ENCODE measurements around the gene STIMATE.

STIMATE gene

GRCh38 chr3:52811452-52812011 lies 85.8 kb downstream of the STIMATE start:
- Histone ChIP-seq H3F3A (ENCODE audit: insufficient read depth, low read length) (no peaks in the 10 kb centered on the region), H4K20me1 (ENCODE audit: insufficient read depth, low read length) (no peaks in the 10 kb centered on the region), H3K4me3 (ENCODE audit: low read depth, low read length, poor library complexity, severe bottlenecking) (no peak overlapping the region), H2AFZ (ENCODE audit: low read length) (no peak overlapping the region), H3K4me2 (ENCODE audit: low read length) (no peak overlapping the region), H3K27ac (ENCODE audit: low read depth, low read length, poor library complexity, severe bottlenecking) (no peak overlapping the region), H3K4me1 (ENCODE audit: insufficient read depth, low read length, severe bottlenecking) (no peaks in the 10 kb centered on the region), H3K9ac (ENCODE audit: low read length) (no peak overlapping the region), H3K9me3 (ENCODE audit: low read length) (no peaks in the 10 kb centered on the region), H3K9me2 (ENCODE audit: low read depth, low read length) (no peaks in the 10 kb centered on the region), H3K79me2 (ENCODE audit: insufficient read depth, low read length) (no peaks in the 10 kb centered on the region), H3K36me3 (ENCODE audit: insufficient read depth, low read length) (no peaks in the 10 kb centered on the region), H3K27me3 (ENCODE audit: insufficient read depth, low read length) (no peaks in the 10 kb centered on the region)
- TF ChIP-seq EZH2 (IDR thresholded peaks at IDR 0.05; ENCODE audit: borderline replicate concordance, low read length): no peak
- TF ChIP-seq, protein P1, sequence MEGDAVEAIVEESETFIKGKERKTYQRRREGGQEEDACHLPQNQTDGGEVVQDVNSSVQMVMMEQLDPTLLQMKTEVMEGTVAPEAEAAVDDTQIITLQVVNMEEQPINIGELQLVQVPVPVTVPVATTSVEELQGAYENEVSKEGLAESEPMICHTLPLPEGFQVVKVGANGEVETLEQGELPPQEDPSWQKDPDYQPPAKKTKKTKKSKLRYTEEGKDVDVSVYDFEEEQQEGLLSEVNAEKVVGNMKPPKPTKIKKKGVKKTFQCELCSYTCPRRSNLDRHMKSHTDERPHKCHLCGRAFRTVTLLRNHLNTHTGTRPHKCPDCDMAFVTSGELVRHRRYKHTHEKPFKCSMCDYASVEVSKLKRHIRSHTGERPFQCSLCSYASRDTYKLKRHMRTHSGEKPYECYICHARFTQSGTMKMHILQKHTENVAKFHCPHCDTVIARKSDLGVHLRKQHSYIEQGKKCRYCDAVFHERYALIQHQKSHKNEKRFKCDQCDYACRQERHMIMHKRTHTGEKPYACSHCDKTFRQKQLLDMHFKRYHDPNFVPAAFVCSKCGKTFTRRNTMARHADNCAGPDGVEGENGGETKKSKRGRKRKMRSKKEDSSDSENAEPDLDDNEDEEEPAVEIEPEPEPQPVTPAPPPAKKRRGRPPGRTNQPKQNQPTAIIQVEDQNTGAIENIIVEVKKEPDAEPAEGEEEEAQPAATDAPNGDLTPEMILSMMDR (IDR thresholded peaks at IDR 0.05; ENCODE audit: low read length): no peak

DNA sequence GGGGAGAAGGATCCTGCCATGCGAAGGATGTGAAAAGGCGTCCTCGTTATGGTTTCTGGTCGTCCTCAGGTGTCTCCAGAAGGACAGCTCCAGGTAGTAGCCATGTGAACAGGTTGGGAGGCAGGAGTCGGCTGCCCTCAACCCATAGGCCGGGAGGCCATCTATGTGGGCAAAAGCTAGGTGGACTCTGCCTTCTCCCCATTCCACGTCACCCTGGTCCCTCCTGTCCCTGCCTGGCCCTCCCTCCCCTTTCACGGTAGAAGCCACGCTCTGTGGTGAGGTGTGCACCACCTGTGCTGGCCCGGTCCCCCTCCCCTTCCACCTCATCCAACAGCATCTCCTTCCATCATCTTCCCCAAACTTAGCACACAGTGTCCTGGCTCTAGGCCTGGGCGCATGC lies 86.4 kb downstream of the STIMATE start:
- H3K36me3 ChIP-seq (ENCODE audit: insufficient read depth, low read length): no peaks in the 10 kb centered on the region
- no peaks in the 10 kb centered on the region for H3K4me1 ChIP-seq (ENCODE audit: insufficient read depth, low read length, severe bottlenecking)
- no peaks in the 10 kb centered on the region for H3F3A ChIP-seq (ENCODE audit: insufficient read depth, low read length)
- no peak overlapping the region for H3K27ac ChIP-seq (ENCODE audit: low read depth, low read length, poor library complexity, severe bottlenecking)
- no peaks in the 10 kb centered on the region for H3K9me3 ChIP-seq (ENCODE audit: low read length)
- no peak overlapping the region for H3K4me3 ChIP-seq (ENCODE audit: low read depth, low read length, poor library complexity, severe bottlenecking)
- no peak for TF ChIP-seq EZH2 (IDR thresholded peaks at IDR 0.05; ENCODE audit: borderline replicate concordance, low read length)
- TF ChIP-seq, protein P1 (IDR thresholded peaks at IDR 0.05; ENCODE audit: low read length): no peak
- no peaks in the 10 kb centered on the region for H3K27me3 ChIP-seq (ENCODE audit: insufficient read depth, low read length)
- H3K4me2 ChIP-seq (ENCODE audit: low read length): no peak overlapping the region
- H3K79me2 ChIP-seq (ENCODE audit: insufficient read depth, low read length): no peaks in the 10 kb centered on the region
- no peaks in the 10 kb centered on the region for H4K20me1 ChIP-seq (ENCODE audit: insufficient read depth, low read length)
- no peak overlapping the region for H3K9ac ChIP-seq (ENCODE audit: low read length)
- no peak overlapping the region for H2AFZ ChIP-seq (ENCODE audit: low read length)
- no peaks in the 10 kb centered on the region for H3K9me2 ChIP-seq (ENCODE audit: low read depth, low read length)

DNA sequence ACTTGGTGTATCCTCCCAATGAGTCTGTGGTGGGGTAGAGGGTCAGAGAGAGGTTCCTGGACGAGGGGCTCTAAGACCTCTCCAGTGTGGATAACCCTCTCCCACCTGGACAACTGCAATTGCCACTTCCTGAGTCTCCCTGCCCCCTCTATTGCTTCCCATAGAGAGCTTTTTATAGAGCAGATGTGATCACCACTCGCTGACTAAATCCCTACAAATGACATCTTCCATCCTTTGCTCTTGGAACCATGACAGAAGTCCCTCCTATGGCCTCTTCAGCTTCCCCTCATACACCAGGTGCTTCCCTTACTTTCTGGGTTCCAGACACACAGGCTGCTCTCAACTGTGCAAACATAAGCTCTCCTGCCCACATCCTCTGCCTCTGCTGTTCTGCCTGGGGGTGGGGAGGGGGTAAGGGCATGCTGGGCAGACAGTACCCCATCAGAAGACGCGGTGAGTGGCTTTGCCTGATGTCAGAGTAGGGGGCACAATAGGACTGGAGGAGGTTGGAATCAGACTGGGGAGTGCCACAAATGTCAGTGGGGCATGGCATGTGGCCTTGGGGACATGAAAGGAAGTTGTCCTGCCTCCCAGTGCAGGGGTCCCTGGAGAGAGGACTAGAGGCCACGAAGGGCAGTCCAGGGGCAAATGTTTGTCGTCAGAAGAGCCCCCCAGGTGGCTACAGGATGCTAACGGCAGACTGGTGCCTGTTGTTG lies 87.5 kb downstream of the STIMATE start:
- Histone ChIP-seq H3K4me1 (ENCODE audit: insufficient read depth, low read length, severe bottlenecking) (no peaks in the 10 kb centered on the region), H3F3A (ENCODE audit: insufficient read depth, low read length) (no peaks in the 10 kb centered on the region), H3K9me2 (ENCODE audit: low read depth, low read length) (no peaks in the 10 kb centered on the region), H4K20me1 (ENCODE audit: insufficient read depth, low read length) (no peaks in the 10 kb centered on the region), H3K9me3 (ENCODE audit: low read length) (no peaks in the 10 kb centered on the region), H3K79me2 (ENCODE audit: insufficient read depth, low read length) (no peaks in the 10 kb centered on the region), H3K27ac (ENCODE audit: low read depth, low read length, poor library complexity, severe bottlenecking) (no peak overlapping the region), H3K36me3 (ENCODE audit: insufficient read depth, low read length) (no peaks in the 10 kb centered on the region), H3K4me2 (ENCODE audit: low read length) (no peak overlapping the region), H3K9ac (ENCODE audit: low read length) (no peak overlapping the region), H3K4me3 (ENCODE audit: low read depth, low read length, poor library complexity, severe bottlenecking) (no peak overlapping the region), H2AFZ (ENCODE audit: low read length) (no peak overlapping the region), H3K27me3 (ENCODE audit: insufficient read depth, low read length) (no peaks in the 10 kb centered on the region)
- TF ChIP-seq EZH2 (IDR thresholded peaks at IDR 0.05; ENCODE audit: borderline replicate concordance, low read length): no peak
- TF ChIP-seq, protein P1 (IDR thresholded peaks at IDR 0.05; ENCODE audit: low read length): no peak
